Kidney epithelial cell (primary cell): Measurements from ENCODE around the gene VRK3. TPM values are rescaled to one million over a fixed set of nuclear protein-coding genes. Genes with fewer than 3 reads are reported as not detected.
"Not testable (repeated sequence)": the region's sequence is repeated elsewhere in the genome, so short reads cannot be mapped to it uniquely, and the experiment has no call there.

ENCODE experiments used
- DNase-seq: peaks from one replicate; pipeline ENCODE4 v3.0.0-alpha.2; 2010; ENCODE audit warnings: low read depth
- H3K27me3 ChIP-seq: 2 replicates; pipeline ENCODE4 v1.6.0; 2011; ENCODE audit warnings: low read length; ENCODE audit not compliant: control insufficient read depth, insufficient read depth
- H3K36me3 ChIP-seq: 2 replicates; pipeline ENCODE4 v1.5.1; 2011; ENCODE audit warnings: low read length; ENCODE audit not compliant: control insufficient read depth, insufficient read depth
- H3K4me3 ChIP-seq: 2 replicates; pipeline ENCODE4 v1.5.1; 2011; ENCODE audit warnings: low read depth, mild to moderate bottlenecking, control low read depth, low read length
- CTCF ChIP-seq: IDR thresholded peaks from 2 replicates; pipeline ENCODE4 v1.5.1; 2011; ENCODE audit warnings: mild to moderate bottlenecking, moderate library complexity, low read length, control low read depth, inconsistent platforms; ENCODE audit not compliant: insufficient read depth, poor library complexity, severe bottlenecking
- total RNA-seq: library from RNA; depleted of rRNA; stranded (reverse); fragments of >200 nt; gene quantifications from 2 replicates; pipeline ENCODE4 v1.2.3, GENCODE V29; 2015

VRK3 gene
- total RNA-seq, 1 donor from 2014 or later = 20.5 TPM

- Histone ChIP-seq H3K36me3 (no peaks in the 10 kb centered on the region), H3K4me3 (no peak overlapping the region), H3K27me3 (peaks cover 10% of the 10 kb centered on the region)
- DNase-seq = no peak
- no peak for TF ChIP-seq CTCF
These were observed 48.1 kb downstream of the VRK3 start for GRCh38 chr19:49977076-49977475.

- no peak for TF ChIP-seq CTCF
- DNase-seq = no peak
- Histone ChIP-seq H3K4me3 (no peak overlapping the region), H3K27me3 (peaks cover 16% of the 10 kb centered on the region), H3K36me3 (no peaks in the 10 kb centered on the region)
These were observed 48.7 kb downstream of the VRK3 start for GRCh38 chr19:49976496-49976895.

GRCh38 chr19:49975051-49975450 is 50.1 kb downstream of the VRK3 start:
- TF ChIP-seq CTCF = no peak
- Histone ChIP-seq H3K27me3 (peaks cover 16% of the 10 kb centered on the region), H3K4me3 (no peak overlapping the region), H3K36me3 (no peaks in the 10 kb centered on the region)
- DNase-seq = no peak

- no peak for TF ChIP-seq CTCF
- DNase-seq = no peak
- Histone ChIP-seq H3K27me3 (peaks cover 18% of the 10 kb centered on the region), H3K4me3 (no peak overlapping the region), H3K36me3 (no peaks in the 10 kb centered on the region)
These were observed 51.2 kb downstream of the VRK3 start for GRCh38 chr19:49973987-49974386.

- Histone ChIP-seq H3K27me3 (peaks cover 19% of the 10 kb centered on the region), H3K4me3 (no peak overlapping the region), H3K36me3 (no peaks in the 10 kb centered on the region)
- no peak for TF ChIP-seq CTCF
- no peak for DNase-seq
These were observed 52.3 kb downstream of the VRK3 start for GRCh38 chr19:49972841-49973240.

- H3K27me3 ChIP-seq = peaks cover 19% of the 10 kb centered on the region
- no peak for TF ChIP-seq CTCF
- no peaks in the 10 kb centered on the region for H3K36me3 ChIP-seq
- no peak for DNase-seq
- no peak overlapping the region for H3K4me3 ChIP-seq
These were observed 53.2 kb downstream of the VRK3 start for GRCh38 chr19:49971991-49972411.

- H3K27me3 ChIP-seq = peaks cover 19% of the 10 kb centered on the region
- not testable (repeated sequence) for H3K36me3 ChIP-seq, DNase-seq, H3K4me3 ChIP-seq
These were observed 55.8 kb downstream of the VRK3 start for GRCh38 chr19:49969355-49969754.
